SK-N-SH (cell line): ENCODE data around the gene THBD. TPM values are rescaled to one million over a fixed set of nuclear protein-coding genes. Genes with fewer than 3 reads are reported as not detected.

Source experiments
- CTCF ChIA-PET: fragments of 300-600, 350-600 bp; formaldehyde crosslinking; extraction: SDS; loops from one replicate; lab custom pipeline; 2021; lab: Yijun Ruan, JAX
- POLR2A ChIA-PET: fragments of 350-600 bp; sonication (Branson Sonifier 250); formaldehyde crosslinking; extraction: SDS; loops from one replicate; lab custom pipeline; 2020; ENCODE audit warnings: antibody characterized with exemption, inconsistent platforms; lab: Yijun Ruan, JAX
- DNase-seq: peaks from one replicate; pipeline ENCODE4 v3.0.0; 2012
- H2AFZ ChIP-seq: fragments of 200-600 bp; sonication (generic); 2 replicates; pipeline ENCODE4 v1.8.1; 2016; ENCODE audit warnings: antibody characterized with exemption, mild to moderate bottlenecking, low read depth
- H3F3A ChIP-seq: fragments of 200-600 bp; sonication (generic); replicated peaks from 2 replicates; pipeline ENCODE3; 2016; ENCODE audit warnings: antibody characterized with exemption, mild to moderate bottlenecking; ENCODE audit not compliant: insufficient read depth
- H3K27ac ChIP-seq, 2 experiments: fragments of 200-500 bp in 1 of 2; fragments of 200-600 bp in 1 of 2; sonication (Bioruptor generic) in 1 of 2; sonication (generic), shearing (Covaris generic) in 1 of 2; 2 replicates each; pipeline versions ENCODE4 v1.5.1 to v1.6.1; 2014 to 2016; ENCODE audit warnings: low read depth in 2 of 2, inconsistent platforms in 1 of 2, low read length in 1 of 2, mild to moderate bottlenecking in 1 of 2, mixed read lengths in 1 of 2
- H3K27me3 ChIP-seq: fragments of 200-600 bp; sonication (generic), shearing (Covaris generic); 2 replicates; pipeline ENCODE4 v1.6.1; 2016; ENCODE audit warnings: mixed run types; ENCODE audit not compliant: insufficient read depth
- H3K36me3 ChIP-seq, 2 experiments: fragments of 200-500 bp in 1 of 2; fragments of 200-600 bp in 1 of 2; sonication (Bioruptor generic) in 1 of 2; sonication (generic) in 1 of 2; replicated peaks in 1 of 2; 2 replicates each; pipeline versions ENCODE3 to v1.5.1; 2014 to 2016; ENCODE audit warnings: low read length in 1 of 2, mild to moderate bottlenecking in 1 of 2; ENCODE audit not compliant: insufficient read depth in 2 of 2, control insufficient read depth in 1 of 2
- H3K4me1 ChIP-seq, 2 experiments: fragments of 200-500 bp in 1 of 2; fragments of 200-600 bp in 1 of 2; sonication (Bioruptor generic) in 1 of 2; sonication (generic), shearing (Covaris generic) in 1 of 2; 2 replicates each; pipeline versions ENCODE4 v1.5.1 to v1.6.1; 2014 to 2016; ENCODE audit warnings: low read depth in 1 of 2, low read length in 1 of 2, mixed run types in 1 of 2; ENCODE audit not compliant: insufficient read depth in 2 of 2, control insufficient read depth in 1 of 2
- H3K4me2 ChIP-seq: fragments of 200-600 bp; sonication (generic), shearing (Covaris generic); 2 replicates; pipeline ENCODE4 v1.6.1; 2017; ENCODE audit warnings: mixed run types
- H3K4me3 ChIP-seq, 2 experiments: fragments of 200-500 bp in 1 of 2; fragments of 200-600 bp in 1 of 2; sonication (Bioruptor generic) in 1 of 2; sonication (generic), shearing (Covaris generic) in 1 of 2; 2 replicates each; pipeline versions ENCODE4 v1.5.1 to v1.8.1; 2014 to 2016; ENCODE audit warnings: low read depth in 2 of 2, inconsistent platforms in 1 of 2, low read length in 1 of 2, mild to moderate bottlenecking in 1 of 2, mixed read lengths in 1 of 2, moderate library complexity in 1 of 2
- H3K79me2 ChIP-seq: fragments of 200-600 bp; sonication (generic); 2 replicates; pipeline ENCODE4 v1.8.1; 2017; ENCODE audit warnings: mild to moderate bottlenecking; ENCODE audit not compliant: insufficient read depth
- H3K9ac ChIP-seq: fragments of 200-600 bp; sonication (generic); 2 replicates; pipeline ENCODE4 v1.6.1; 2017; ENCODE audit warnings: mixed run types
- H3K9me2 ChIP-seq: fragments of 200-600 bp; sonication (generic); 2 replicates; pipeline ENCODE4 v1.6.1; 2017; ENCODE audit warnings: mixed run types
- H3K9me3 ChIP-seq: fragments of 200-600 bp; sonication (generic); 2 replicates; pipeline ENCODE4 v1.6.1; 2017; ENCODE audit warnings: mixed run types, mild to moderate bottlenecking, moderate library complexity
- H4K20me1 ChIP-seq: fragments of 200-600 bp; sonication (generic); 2 replicates; pipeline ENCODE4 v1.6.1; 2017; ENCODE audit warnings: mild to moderate bottlenecking, mixed run types; ENCODE audit not compliant: insufficient read depth
- CHD2 ChIP-seq: fragments of 150-350 bp; IDR thresholded peaks from 2 replicates; pipeline ENCODE4 v1.6.1; 2018; ENCODE audit warnings: low read length; ENCODE audit not compliant: partially characterized antibody
- ELF1 ChIP-seq: IDR thresholded peaks from 2 replicates; pipeline ENCODE4 v1.4.0; 2012
- FOSL2 ChIP-seq: IDR thresholded peaks from 2 replicates; pipeline ENCODE4 v1.4.0; 2012; ENCODE audit warnings: low read depth, mild to moderate bottlenecking, moderate library complexity, borderline replicate concordance
- FOXJ3 ChIP-seq: sonication (generic); formaldehyde crosslinking; IDR thresholded peaks from 2 replicates; pipeline ENCODE4 v1.5.1; 2020; ENCODE audit warnings: mild to moderate bottlenecking, missing genetic modification reagents
- GATA2 ChIP-seq: sonication (generic); formaldehyde crosslinking; IDR thresholded peaks from 2 replicates; pipeline ENCODE4 v1.5.0; 2020; ENCODE audit warnings: mild to moderate bottlenecking, missing genetic modification reagents
- RFX5 ChIP-seq: IDR thresholded peaks from 2 replicates; pipeline ENCODE4 v1.6.1; 2012; ENCODE audit warnings: mild to moderate bottlenecking, improper control_type of control experiment, low read length
- SMC3 ChIP-seq: IDR thresholded peaks from 2 replicates; pipeline ENCODE4 v1.6.1; 2012; ENCODE audit warnings: low read depth, low read length, improper control_type of control experiment
- WGBS: methylation state at CpG from one replicate; pipeline ENCODE4 v1.1.6; 2017; ENCODE audit warnings: low lambda C conversion rate; 5-methylcytosine and 5-hydroxymethylcytosine counted together
- polyA plus RNA-seq, 3 experiments: library from polyadenylated mRNA; depleted of rRNA; stranded (reverse); fragments of >200 nt; gene quantifications; 2 replicates each; pipeline ENCODE4 v1.2.3, GENCODE V29; 2012
- TF ChIP-seq, protein P1 (sequence below): IDR thresholded peaks from 2 replicates; pipeline ENCODE4 v1.6.1; 2012; ENCODE audit warnings: mild to moderate bottlenecking, low read depth, low read length, moderate library complexity
- TF ChIP-seq, protein P2 (sequence below): IDR thresholded peaks from 2 replicates; pipeline ENCODE4 v1.4.0; 2012; ENCODE audit warnings: low read depth
- TF ChIP-seq, protein P3 (sequence below): IDR thresholded peaks from 2 replicates; pipeline ENCODE4; 2012

Gene THBD
- polyA plus RNA-seq, 1 of the 3 experiments (the other 2 are of a cell fraction), result 0.33 TPM

DNA sequence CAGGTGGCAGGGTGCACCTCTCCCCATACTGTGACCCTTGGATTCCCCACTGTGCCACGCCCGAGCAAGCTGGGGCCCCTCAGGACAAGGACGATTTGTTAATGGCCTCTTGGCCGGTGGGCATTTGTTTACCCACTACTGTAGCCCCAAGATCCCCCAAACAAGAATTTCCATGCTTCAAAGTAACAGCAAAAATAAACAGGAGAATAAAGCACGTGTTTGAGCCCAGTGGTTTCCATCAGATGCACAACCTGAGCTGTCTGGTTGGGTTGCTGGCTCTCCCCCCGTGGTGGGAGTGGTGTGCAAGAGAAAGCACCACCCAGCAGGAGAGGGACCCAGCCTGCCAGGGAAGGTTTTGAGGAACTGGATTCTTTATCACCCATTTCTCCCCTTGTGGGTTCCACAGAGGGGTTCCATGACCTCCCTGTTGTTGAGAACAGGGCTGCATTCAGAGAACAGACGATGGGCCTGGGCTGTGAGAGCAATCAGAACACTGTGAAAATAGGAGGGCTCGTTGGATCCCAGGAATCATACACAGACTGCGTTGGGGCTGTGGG lies 31.9 kb upstream of the THBD start (continued):
- TF ChIP-seq, protein P1, sequence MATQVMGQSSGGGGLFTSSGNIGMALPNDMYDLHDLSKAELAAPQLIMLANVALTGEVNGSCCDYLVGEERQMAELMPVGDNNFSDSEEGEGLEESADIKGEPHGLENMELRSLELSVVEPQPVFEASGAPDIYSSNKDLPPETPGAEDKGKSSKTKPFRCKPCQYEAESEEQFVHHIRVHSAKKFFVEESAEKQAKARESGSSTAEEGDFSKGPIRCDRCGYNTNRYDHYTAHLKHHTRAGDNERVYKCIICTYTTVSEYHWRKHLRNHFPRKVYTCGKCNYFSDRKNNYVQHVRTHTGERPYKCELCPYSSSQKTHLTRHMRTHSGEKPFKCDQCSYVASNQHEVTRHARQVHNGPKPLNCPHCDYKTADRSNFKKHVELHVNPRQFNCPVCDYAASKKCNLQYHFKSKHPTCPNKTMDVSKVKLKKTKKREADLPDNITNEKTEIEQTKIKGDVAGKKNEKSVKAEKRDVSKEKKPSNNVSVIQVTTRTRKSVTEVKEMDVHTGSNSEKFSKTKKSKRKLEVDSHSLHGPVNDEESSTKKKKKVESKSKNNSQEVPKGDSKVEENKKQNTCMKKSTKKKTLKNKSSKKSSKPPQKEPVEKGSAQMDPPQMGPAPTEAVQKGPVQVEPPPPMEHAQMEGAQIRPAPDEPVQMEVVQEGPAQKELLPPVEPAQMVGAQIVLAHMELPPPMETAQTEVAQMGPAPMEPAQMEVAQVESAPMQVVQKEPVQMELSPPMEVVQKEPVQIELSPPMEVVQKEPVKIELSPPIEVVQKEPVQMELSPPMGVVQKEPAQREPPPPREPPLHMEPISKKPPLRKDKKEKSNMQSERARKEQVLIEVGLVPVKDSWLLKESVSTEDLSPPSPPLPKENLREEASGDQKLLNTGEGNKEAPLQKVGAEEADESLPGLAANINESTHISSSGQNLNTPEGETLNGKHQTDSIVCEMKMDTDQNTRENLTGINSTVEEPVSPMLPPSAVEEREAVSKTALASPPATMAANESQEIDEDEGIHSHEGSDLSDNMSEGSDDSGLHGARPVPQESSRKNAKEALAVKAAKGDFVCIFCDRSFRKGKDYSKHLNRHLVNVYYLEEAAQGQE, result no peak
- TF ChIP-seq, protein P2, sequence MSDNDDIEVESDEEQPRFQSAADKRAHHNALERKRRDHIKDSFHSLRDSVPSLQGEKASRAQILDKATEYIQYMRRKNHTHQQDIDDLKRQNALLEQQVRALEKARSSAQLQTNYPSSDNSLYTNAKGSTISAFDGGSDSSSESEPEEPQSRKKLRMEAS, result no peak
- no peak for TF ChIP-seq FOSL2
- TF ChIP-seq CHD2, result no peak
- TF ChIP-seq SMC3, result no peak
- TF ChIP-seq, all 33 proteins: peak for 0

DNA sequence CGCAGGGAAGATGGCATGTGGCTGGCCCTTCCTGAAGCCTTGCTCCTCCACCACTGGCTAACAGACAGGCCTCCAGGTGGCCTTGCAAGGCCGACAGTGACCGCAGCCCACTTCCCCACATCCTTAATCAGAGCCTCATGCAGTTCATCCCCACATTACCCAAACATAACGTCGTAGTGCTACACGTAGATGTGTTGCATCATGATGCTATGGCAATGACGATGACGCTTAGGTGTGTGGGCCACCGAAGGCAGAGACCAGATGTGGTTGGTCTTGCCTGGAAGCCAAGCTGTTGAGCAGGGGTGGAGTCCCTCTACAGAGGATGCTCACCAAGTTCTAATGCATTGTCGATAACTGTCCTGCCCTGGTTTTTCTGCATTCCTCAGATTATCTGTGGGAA lies 31.0 kb upstream of the THBD start:
- TF ChIP-seq SMC3 (no peak), ELF1 (no peak), RFX5 (no peak)
- TF ChIP-seq, all 33 proteins: peak for 0
- H3K27ac ChIP-seq, result no peak overlapping the region
- H3K4me1 ChIP-seq, result no peaks in the 10 kb centered on the region
- H3K4me2 ChIP-seq, result no peak overlapping the region
- no peak overlapping the region for H2AFZ ChIP-seq
- CTCF ChIA-PET, result interaction anchor here (1.1 kb wide), 1 partner anchor 154 kb away, joined by 3 read pairs; no protein-coding TSS in a partner anchor
- no peak overlapping the region for H3K9ac ChIP-seq
- DNase-seq, result no peak
- H3F3A ChIP-seq, result no peaks in the 10 kb centered on the region
- no peaks in the 10 kb centered on the region for H3K9me3 ChIP-seq
- H3K36me3 ChIP-seq, result no peaks in the 10 kb centered on the region
- no peak overlapping the region for H3K4me3 ChIP-seq
- POLR2A ChIA-PET, result no interaction called here
- no peaks in the 10 kb centered on the region for H3K9me2 ChIP-seq
- H3K27me3 ChIP-seq, result peaks cover 48% of the 10 kb centered on the region
- 14% methylated on average over 10 of the region's 10 CpGs for WGBS
- H4K20me1 ChIP-seq, result no peaks in the 10 kb centered on the region
- no peaks in the 10 kb centered on the region for H3K79me2 ChIP-seq

DNA sequence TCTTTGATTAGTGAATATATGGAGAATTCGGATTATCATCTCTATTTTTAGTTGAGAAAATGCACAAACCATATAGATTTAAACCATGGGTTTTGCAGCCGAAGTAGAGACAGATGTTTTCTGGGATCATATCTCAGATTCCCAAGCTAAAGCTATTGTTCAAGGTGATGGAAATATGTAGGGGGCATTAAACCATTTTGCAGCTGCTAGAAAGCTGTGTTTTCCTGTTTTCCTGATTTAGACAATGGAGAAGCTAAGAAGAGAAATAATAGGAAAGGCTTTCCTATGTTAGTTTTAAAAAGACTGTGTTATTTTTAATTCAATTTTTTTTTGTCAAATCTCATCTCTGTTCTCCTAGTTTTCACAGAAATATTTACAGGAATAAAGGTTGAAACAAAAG lies 30.5 kb upstream of the THBD start:
- Histone ChIP-seq H3K9me3 (no peaks in the 10 kb centered on the region), H4K20me1 (no peaks in the 10 kb centered on the region), H3K27me3 (peaks cover 48% of the 10 kb centered on the region), H3K27ac (no peak overlapping the region), H3K36me3 (no peaks in the 10 kb centered on the region), H3K4me2 (no peak overlapping the region), H3K9me2 (no peaks in the 10 kb centered on the region), H3K4me3 (no peak overlapping the region), H3K4me1 (no peaks in the 10 kb centered on the region), H2AFZ (no peak overlapping the region), H3F3A (no peaks in the 10 kb centered on the region), H3K9ac (no peak overlapping the region), H3K79me2 (no peaks in the 10 kb centered on the region)
- 2% methylated on average over 2 of the region's 2 CpGs for WGBS
- CTCF ChIA-PET, result interaction anchor here (1.1 kb wide), 1 partner anchor 155 kb away, joined by 3 read pairs; no protein-coding TSS in a partner anchor
- no peak for DNase-seq
- TF ChIP-seq, protein P3, sequence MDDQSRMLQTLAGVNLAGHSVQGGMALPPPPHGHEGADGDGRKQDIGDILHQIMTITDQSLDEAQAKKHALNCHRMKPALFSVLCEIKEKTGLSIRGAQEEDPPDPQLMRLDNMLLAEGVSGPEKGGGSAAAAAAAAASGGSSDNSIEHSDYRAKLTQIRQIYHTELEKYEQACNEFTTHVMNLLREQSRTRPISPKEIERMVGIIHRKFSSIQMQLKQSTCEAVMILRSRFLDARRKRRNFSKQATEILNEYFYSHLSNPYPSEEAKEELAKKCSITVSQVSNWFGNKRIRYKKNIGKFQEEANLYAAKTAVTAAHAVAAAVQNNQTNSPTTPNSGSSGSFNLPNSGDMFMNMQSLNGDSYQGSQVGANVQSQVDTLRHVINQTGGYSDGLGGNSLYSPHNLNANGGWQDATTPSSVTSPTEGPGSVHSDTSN, result no peak
- TF ChIP-seq CHD2, result no peak
- TF ChIP-seq GATA2 (CRISPR knock-in tag), result no peak
- no peak for TF ChIP-seq FOXJ3 (CRISPR knock-in tag)
- POLR2A ChIA-PET, result no interaction called here
